GM06990 (cell line): ENCODE data around the gene COL6A1.

Experiments
- DNase-seq: peaks from one replicate; pipeline ENCODE4 v3.0.0-alpha.2; 2011; ENCODE audit not compliant: insufficient read length; ENCODE audit errors: extremely low read depth
- H3K27me3 ChIP-seq: replicated peaks from 2 replicates; pipeline ENCODE4 v1.6.0; 2011; ENCODE audit warnings: low read length; ENCODE audit not compliant: control insufficient read depth, insufficient read depth
- H3K36me3 ChIP-seq: 2 replicates; pipeline ENCODE4 v1.5.1; 2011; ENCODE audit warnings: low read length; ENCODE audit not compliant: control insufficient read depth, insufficient read depth
- H3K4me3 ChIP-seq: replicated peaks from 2 replicates; pipeline ENCODE4 v1.5.1; 2011; ENCODE audit warnings: low read depth, mild to moderate bottlenecking, control low read depth, low read length
- TF ChIP-seq, protein P1 (sequence below): IDR thresholded peaks from 2 replicates; pipeline ENCODE4 v1.5.1; 2011; ENCODE audit warnings: low read length, control low read depth, mild to moderate bottlenecking, inconsistent platforms; ENCODE audit not compliant: insufficient read depth, poor library complexity, severe bottlenecking

Gene COL6A1

GRCh38 chr21:45986316-45987051 lies 4.9 kb downstream of the COL6A1 start:
- H3K4me3 ChIP-seq, result no peak overlapping the region
- DNase-seq, result peak; percentile 0
- TF ChIP-seq, protein P1, sequence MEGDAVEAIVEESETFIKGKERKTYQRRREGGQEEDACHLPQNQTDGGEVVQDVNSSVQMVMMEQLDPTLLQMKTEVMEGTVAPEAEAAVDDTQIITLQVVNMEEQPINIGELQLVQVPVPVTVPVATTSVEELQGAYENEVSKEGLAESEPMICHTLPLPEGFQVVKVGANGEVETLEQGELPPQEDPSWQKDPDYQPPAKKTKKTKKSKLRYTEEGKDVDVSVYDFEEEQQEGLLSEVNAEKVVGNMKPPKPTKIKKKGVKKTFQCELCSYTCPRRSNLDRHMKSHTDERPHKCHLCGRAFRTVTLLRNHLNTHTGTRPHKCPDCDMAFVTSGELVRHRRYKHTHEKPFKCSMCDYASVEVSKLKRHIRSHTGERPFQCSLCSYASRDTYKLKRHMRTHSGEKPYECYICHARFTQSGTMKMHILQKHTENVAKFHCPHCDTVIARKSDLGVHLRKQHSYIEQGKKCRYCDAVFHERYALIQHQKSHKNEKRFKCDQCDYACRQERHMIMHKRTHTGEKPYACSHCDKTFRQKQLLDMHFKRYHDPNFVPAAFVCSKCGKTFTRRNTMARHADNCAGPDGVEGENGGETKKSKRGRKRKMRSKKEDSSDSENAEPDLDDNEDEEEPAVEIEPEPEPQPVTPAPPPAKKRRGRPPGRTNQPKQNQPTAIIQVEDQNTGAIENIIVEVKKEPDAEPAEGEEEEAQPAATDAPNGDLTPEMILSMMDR, result no peak
- H3K27me3 ChIP-seq, result no peaks in the 10 kb centered on the region
- H3K36me3 ChIP-seq, result no peaks in the 10 kb centered on the region

GRCh38 chr21:45987121-45987711 lies 5.6 kb downstream of the COL6A1 start:
- Histone ChIP-seq H3K36me3 (no peaks in the 10 kb centered on the region), H3K27me3 (no peaks in the 10 kb centered on the region), H3K4me3 (no peak overlapping the region)
- peak; percentile 7 for DNase-seq
- TF ChIP-seq, protein P1, result no peak

DNA sequence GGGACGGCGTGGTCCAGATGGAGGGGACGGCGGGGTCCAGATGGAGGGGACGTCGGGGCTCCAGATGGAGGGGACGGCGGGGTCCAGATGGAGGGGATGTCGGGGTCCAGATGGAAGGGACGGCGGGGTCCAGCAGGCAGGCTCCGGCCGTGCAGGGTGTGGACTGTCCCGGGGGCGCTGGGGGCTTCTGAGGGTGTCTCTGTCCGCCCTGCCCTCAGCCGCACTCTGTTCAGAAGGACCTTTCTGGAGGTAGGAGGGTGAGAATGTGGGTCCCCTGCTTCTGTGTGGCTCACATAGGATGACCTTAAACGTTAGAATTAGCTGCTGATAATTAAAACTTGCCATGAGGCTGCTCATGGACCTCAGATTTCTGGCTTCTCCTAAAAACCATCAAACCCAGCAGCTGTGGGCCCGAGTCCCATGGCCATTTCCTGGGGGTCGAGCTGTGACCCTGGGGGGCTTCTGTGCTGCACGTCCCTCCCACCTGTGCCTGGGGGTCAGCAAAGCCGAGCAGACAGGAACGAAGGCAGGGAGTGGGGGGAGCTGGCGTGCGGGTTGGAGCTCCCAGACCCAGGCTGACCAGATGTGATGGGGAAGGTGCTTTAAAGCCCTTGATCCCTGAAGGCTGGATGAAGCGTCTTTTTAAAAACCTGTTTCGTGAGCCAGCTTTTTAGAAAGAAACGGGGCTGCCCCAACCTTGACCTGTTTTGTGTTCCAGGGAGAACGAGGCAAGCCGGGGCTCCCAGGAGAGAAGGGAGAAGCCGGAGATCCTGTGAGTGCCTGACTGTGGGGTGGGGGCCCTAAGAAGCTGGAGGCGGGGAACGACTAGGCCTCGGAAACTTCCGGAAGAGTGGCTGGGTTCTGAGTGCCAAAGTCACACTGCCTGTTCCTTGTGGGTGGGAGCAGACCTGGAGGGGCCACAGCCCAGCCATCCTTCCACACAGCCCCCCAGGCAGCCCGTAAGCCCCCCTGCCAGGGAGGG lies 7.1 kb downstream of the COL6A1 start:
- Histone ChIP-seq H3K27me3 (no peaks in the 10 kb centered on the region), H3K36me3 (no peaks in the 10 kb centered on the region), H3K4me3 (no peak overlapping the region)
- DNase-seq, result no peak
- TF ChIP-seq, protein P1, result no peak

DNA sequence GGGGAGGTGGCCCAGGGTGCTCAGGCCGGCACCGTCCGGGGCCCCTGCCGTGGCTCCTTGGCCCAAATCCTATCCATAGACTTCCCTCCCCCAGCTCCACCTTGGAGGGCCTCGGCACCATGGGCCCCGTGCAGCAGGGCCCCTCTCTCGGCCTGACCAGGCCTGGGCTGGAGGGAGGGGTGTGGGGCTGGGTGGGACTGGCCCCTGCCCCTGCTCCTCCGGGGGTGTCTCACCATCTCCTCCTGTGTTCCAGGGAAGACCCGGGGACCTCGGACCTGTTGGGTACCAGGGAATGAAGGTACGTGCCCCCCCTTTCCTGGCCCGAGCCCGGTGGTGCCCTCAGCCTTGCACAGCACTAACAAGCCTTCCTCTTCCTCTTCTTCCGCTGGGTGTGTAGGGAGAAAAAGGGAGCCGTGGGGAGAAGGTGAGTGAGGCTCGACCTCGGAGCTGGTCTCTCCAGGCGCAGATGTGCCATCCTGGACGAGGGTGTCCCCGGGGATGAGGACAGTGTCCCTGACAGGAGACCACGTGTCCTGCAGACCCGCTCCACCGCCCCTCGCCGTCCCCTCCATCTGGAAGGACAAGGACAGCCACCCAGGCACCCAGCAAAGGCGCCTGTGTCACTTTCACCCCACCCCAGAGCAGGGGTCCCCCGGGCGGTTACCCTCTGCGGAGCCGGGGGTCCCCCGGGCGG lies 7.9 kb downstream of the COL6A1 start:
- Histone ChIP-seq H3K4me3 (no peak overlapping the region), H3K36me3 (no peaks in the 10 kb centered on the region), H3K27me3 (no peaks in the 10 kb centered on the region)
- TF ChIP-seq, protein P1, result no peak
- DNase-seq, result no peak

GRCh38 chr21:45990049-45990711 lies 8.6 kb downstream of the COL6A1 start:
- H3K4me3 ChIP-seq, result no peak overlapping the region
- TF ChIP-seq, protein P1, result no peak
- no peaks in the 10 kb centered on the region for H3K27me3 ChIP-seq
- peak; percentile 7 for DNase-seq
- no peaks in the 10 kb centered on the region for H3K36me3 ChIP-seq
